Panc1 (cell line): ENCODE measurements around the gene WDR48. TPM values are rescaled to one million over a fixed set of nuclear protein-coding genes. Genes with fewer than 3 reads are reported as not detected.

Experiments
- ATAC-seq: fragments of 200-7000 bp; cut with Tn5 transposase; 2 replicates; pipeline ENCODE4 v1.9.1; 2020; ENCODE audit warnings: mild to moderate bottlenecking, moderate library complexity
- BruUV-seq: library from RNA; stranded (reverse); fragments of 400-500 nt; replicated peaks from 2 replicates; lab custom pipeline; 2021; lab: Mats Ljungman, UMichigan
- CTCF ChIA-PET: fragments of 300-600 bp; sonication (Branson Sonifier 250); formaldehyde crosslinking; loops from one replicate; lab custom pipeline; 2022; ENCODE audit warnings: antibody characterized with exemption; lab: Charles Lee
- POLR2A ChIA-PET: fragments of 300-600 bp; sonication (Branson Sonifier 250); formaldehyde crosslinking; loops from one replicate; lab custom pipeline; 2022; ENCODE audit warnings: antibody characterized with exemption; lab: Charles Lee
- DNase-seq: peaks from one replicate; pipeline ENCODE4 v3.0.0-alpha.2; 2010; ENCODE audit warnings: low read depth, low spot score
- H3K27ac ChIP-seq: 2 replicates; pipeline ENCODE4 v1.5.1; 2011; ENCODE audit warnings: mild to moderate bottlenecking, low read length, inconsistent platforms
- H3K27me3 ChIP-seq: fragments of 200-500 bp; sonication (Bioruptor generic); 2 replicates; pipeline ENCODE4 v1.6.0; 2014; ENCODE audit warnings: low read length, inconsistent platforms; ENCODE audit not compliant: control insufficient read depth, insufficient read depth
- H3K36me3 ChIP-seq: fragments of 200-500 bp; sonication (Bioruptor generic); 2 replicates; pipeline ENCODE4 v1.5.1; 2014; ENCODE audit warnings: inconsistent platforms, mild to moderate bottlenecking, low read length, moderate library complexity; ENCODE audit not compliant: control insufficient read depth, insufficient read depth
- H3K4me1 ChIP-seq: 2 replicates; pipeline ENCODE4 v1.5.1; 2011; ENCODE audit warnings: inconsistent platforms, mild to moderate bottlenecking, low read length, moderate library complexity; ENCODE audit not compliant: control insufficient read depth, insufficient read depth
- H3K4me3 ChIP-seq, 2 experiments: 2 replicates each; pipeline ENCODE4 v1.5.1; 2011 to 2012; ENCODE audit warnings: low read depth in 2 of 2, low read length in 2 of 2, mild to moderate bottlenecking in 2 of 2, inconsistent platforms in 1 of 2, moderate library complexity in 1 of 2
- H3K9me3 ChIP-seq: fragments of 200-500 bp; sonication (Bioruptor generic); 2 replicates; pipeline ENCODE4 v1.5.1; 2014; ENCODE audit warnings: low read depth, mild to moderate bottlenecking, inconsistent platforms, low read length, moderate library complexity; ENCODE audit not compliant: control insufficient read depth, insufficient read depth
- CTCF ChIP-seq: fragments of 450-650 bp; IDR thresholded peaks from 2 replicates; pipeline ENCODE4 v1.5.1; 2017; ENCODE audit warnings: mild to moderate bottlenecking
- POLR2AphosphoS5 ChIP-seq: IDR thresholded peaks from 2 replicates; pipeline ENCODE4 v1.6.1; 2012; ENCODE audit warnings: mild to moderate bottlenecking, low read depth, low read length, moderate library complexity
- SIN3A ChIP-seq: IDR thresholded peaks from 2 replicates; pipeline ENCODE4 v1.6.1; 2012; ENCODE audit warnings: low read depth, mild to moderate bottlenecking, low read length, moderate library complexity, borderline replicate concordance; ENCODE audit not compliant: insufficient read depth
- TCF7L2 ChIP-seq: IDR thresholded peaks from 2 replicates; pipeline ENCODE4 v1.6.1; 2011; ENCODE audit warnings: mild to moderate bottlenecking, low read depth, low read length, inconsistent platforms
- in situ Hi-C: cut with HindIII; loops from 2 replicates; pipeline ENCODE4 v1.10.0; 2016; ENCODE audit warnings: low sequenced_read_pairs, low pct_unique_long_range_greater_than_20kb
- intact Hi-C: fragments of 100-400 bp; cut with micrococcal nuclease; formaldehyde crosslinking; loops from one replicate; pipeline ENCODE4 v1.10.0; 2022; ENCODE audit not compliant: unreplicated experiment
- total RNA-seq: library from RNA; stranded (reverse); gene quantifications from one replicate; pipeline ENCODE4 v1.2.1, GENCODE V29; 2021; ENCODE audit not compliant: unreplicated experiment
- TF ChIP-seq, protein P1 (sequence below), 2 experiments: IDR thresholded peaks; 2 replicates each; pipeline ENCODE4 v1.6.1; 2011 to 2012; ENCODE audit warnings: low read depth in 2 of 2, control low read depth in 1 of 2, low read length in 1 of 2, mild to moderate bottlenecking in 1 of 2, moderate library complexity in 1 of 2; ENCODE audit not compliant: insufficient read depth in 1 of 2

The WDR48 gene
- total RNA-seq, 1 experiment from 2014 or later: 15.7 TPM

- TF ChIP-seq, protein P1, sequence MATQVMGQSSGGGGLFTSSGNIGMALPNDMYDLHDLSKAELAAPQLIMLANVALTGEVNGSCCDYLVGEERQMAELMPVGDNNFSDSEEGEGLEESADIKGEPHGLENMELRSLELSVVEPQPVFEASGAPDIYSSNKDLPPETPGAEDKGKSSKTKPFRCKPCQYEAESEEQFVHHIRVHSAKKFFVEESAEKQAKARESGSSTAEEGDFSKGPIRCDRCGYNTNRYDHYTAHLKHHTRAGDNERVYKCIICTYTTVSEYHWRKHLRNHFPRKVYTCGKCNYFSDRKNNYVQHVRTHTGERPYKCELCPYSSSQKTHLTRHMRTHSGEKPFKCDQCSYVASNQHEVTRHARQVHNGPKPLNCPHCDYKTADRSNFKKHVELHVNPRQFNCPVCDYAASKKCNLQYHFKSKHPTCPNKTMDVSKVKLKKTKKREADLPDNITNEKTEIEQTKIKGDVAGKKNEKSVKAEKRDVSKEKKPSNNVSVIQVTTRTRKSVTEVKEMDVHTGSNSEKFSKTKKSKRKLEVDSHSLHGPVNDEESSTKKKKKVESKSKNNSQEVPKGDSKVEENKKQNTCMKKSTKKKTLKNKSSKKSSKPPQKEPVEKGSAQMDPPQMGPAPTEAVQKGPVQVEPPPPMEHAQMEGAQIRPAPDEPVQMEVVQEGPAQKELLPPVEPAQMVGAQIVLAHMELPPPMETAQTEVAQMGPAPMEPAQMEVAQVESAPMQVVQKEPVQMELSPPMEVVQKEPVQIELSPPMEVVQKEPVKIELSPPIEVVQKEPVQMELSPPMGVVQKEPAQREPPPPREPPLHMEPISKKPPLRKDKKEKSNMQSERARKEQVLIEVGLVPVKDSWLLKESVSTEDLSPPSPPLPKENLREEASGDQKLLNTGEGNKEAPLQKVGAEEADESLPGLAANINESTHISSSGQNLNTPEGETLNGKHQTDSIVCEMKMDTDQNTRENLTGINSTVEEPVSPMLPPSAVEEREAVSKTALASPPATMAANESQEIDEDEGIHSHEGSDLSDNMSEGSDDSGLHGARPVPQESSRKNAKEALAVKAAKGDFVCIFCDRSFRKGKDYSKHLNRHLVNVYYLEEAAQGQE (IDR thresholded peaks at IDR 0.05; ENCODE audit: insufficient read depth in 1 of 2, low read depth in 2 of 2, low read length in 1 of 2): no peak
- TF ChIP-seq POLR2AphosphoS5 (no peak), TCF7L2 (no peak), SIN3A (no peak), CTCF (no peak)
- no peaks in the 10 kb centered on the region for H3K4me1 ChIP-seq
- H3K36me3 ChIP-seq: no peaks in the 10 kb centered on the region; the same call in 1 of the 2 replicates
- intact Hi-C loops (no loop called here), in situ Hi-C loops (no loop called here)
- DNase-seq: no peak
- no peak for ATAC-seq
- no peak overlapping the region for H3K27ac ChIP-seq
- CTCF ChIA-PET: no interaction called here
- no peaks in the 10 kb centered on the region for H3K27me3 ChIP-seq
- POLR2A ChIA-PET: no interaction called here
- no peak overlapping the region for H3K4me3 ChIP-seq
- no peaks in the 10 kb centered on the region for H3K9me3 ChIP-seq
- no TSS peak for BruUV-seq
Measured at GRCh38 chr3:39080026-39080425, 28.2 kb downstream of the WDR48 start.

GRCh38 chr3:39082666-39083313, 31.0 kb downstream of the WDR48 start:
- ChIA-PET CTCF (no interaction called here), POLR2A (no interaction called here)
- DNase-seq (no peak), ATAC-seq (no peak)
- no peak for TF ChIP-seq TCF7L2
- TF ChIP-seq, protein P1 (IDR thresholded peaks at IDR 0.05; ENCODE audit: insufficient read depth in 1 of 2, low read depth in 2 of 2, low read length in 1 of 2): no peak
- TF ChIP-seq POLR2AphosphoS5: no peak
- TF ChIP-seq CTCF: no peak
- TF ChIP-seq SIN3A: no peak
- Histone ChIP-seq H3K36me3 (no peaks in the 10 kb centered on the region; the same call in 1 of the 2 replicates), H3K27ac (no peak overlapping the region), H3K27me3 (no peaks in the 10 kb centered on the region), H3K4me1 (no peaks in the 10 kb centered on the region), H3K4me3 (no peak overlapping the region), H3K9me3 (no peaks in the 10 kb centered on the region)
- in situ Hi-C loops: no loop called here
- BruUV-seq: no TSS peak
- intact Hi-C loops: no loop called here
